HG03095 (cell line): Measurements from ENCODE around the gene DPF3.

Source experiments
- ATAC-seq: cut with Tn5 transposase; IDR thresholded peaks from one replicate; pipeline ENCODE4 v1.9.1; 2021; ENCODE audit warnings: moderate library complexity; ENCODE audit not compliant: unreplicated experiment

Gene DPF3

DNA sequence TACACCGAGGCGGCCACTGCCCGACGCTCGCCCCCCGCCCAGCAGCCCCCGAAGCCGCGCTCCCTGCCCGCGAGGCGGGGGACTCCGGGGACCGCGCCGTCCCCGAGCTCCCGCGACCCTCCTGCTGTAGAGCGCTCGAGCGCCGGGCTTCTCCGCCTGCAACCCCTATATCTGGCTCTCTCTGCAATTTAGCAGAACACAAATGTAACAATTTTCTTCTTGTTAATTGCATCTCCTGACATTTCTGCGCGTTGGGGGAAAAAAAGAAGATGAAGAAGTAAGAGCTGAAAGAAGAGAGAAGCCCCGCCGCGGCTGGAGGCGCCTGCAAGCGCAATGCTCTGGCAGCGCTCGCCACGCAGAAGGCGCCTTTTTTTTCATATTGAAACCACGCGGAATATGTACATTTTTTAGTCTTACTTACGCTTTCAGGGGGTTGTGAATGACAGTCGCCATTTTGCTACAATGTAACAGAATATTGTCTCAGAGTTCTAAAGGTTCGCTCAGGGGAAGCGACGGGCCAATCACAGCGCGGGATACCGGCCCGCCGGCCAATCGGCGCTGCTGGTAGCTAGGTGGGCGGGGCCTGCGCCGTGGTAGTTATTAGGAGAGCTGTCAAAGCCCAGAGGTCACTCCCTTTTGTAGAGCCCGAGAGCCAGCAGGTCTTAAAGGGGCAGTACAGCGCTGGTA is at the start of gene DPF3:
DPF3 (minus strand) TSS at position 466 of the 687 bp plus-strand sequence; CDS start at position 453, 13 bp downstream.
- ATAC-seq, result peak; percentile 97

DNA sequence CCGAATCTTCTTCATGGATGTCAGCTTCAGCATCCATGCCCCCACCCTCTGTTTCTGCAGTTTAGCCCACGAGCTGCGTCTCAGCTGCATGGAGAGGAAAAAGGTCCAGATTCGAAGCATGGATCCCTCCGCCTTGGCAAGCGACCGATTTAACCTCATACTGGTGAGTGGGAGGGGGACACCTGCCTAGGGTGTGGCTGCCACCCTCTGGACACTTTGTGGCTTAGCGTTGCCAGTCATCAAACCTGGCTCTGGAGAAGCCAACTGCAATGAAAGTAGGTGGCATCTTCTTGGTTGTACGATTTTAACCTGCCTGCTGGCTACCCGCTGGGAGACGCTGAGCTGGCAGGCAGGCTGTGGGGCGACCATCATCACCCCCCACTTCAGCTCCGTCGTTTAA is 49.0 kb upstream of the DPF3 start:
- ATAC-seq, result no peak

DNA sequence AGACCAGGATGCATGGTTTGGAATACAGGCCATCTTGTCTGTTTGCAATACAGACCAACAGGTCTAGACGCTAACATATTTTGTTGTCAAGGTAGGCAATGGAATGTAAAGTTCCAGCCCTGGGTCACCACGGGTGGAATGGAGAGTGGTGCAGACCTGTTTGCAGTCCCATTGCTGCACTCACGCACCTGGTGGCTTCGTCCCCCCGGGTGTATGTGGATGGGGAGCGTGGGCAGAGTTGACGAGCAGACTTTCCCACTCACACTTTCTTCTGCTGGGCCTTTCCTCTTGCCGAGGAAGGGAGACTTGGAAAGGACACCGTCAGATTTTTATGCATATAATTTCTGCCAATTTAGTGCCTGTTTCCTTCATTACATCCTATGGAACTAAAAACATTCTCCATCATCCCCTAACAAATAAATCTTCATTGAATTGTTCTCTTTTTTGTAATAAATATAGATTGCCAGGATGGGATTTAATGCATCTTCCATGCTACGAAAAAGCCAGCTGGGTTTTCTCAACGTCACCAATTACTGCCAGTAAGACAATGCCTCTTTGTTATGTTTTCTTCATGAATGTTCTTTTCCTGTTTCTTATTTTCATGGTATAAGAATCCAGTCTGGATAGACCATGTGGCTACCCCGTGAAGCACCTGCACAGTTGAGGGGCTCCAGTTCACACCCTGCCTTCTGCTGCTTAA is 47.5 kb upstream of the DPF3 start:
- ATAC-seq, result no peak

DNA sequence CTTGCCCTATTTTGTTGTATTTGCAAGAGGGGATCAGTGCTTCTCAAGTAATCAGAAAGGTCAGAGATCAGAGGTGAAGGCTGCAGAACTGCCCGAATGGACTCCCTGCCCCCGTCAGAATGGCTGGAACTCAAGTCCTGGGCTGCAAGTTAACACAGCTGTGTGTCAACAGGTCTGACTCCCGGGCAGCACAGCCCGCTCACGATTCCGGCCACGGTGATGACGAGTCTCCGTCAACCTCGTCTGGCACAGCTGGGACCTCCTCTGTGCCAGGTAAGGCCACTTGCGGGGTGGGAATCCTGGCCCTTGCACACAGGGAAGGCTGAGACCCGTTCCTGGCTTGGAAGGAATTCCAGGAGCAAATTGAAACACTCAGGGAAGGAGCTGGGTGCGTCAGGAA is 45.7 kb upstream of the DPF3 start:
- ATAC-seq, result no peak

DNA sequence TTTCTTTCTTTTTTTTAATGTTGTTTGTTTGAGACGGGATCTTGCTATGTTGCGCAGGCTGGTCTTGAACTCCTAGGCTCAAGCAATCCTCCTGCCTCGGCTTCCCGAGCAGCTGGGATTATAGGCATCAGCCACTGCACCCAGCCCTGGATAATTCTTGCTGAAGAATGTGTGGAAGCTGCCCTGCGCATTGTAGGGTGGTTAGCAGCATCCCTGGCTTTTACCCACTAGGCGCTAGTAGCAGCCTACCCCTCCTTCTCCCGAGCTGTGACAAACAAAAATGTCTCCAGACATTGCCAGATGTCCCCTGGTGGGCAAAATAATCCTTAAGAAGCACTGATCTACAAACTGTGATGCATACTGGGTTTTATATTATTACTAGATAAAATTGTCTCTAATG is 39.0 kb upstream of the DPF3 start:
- ATAC-seq, result no peak

DNA sequence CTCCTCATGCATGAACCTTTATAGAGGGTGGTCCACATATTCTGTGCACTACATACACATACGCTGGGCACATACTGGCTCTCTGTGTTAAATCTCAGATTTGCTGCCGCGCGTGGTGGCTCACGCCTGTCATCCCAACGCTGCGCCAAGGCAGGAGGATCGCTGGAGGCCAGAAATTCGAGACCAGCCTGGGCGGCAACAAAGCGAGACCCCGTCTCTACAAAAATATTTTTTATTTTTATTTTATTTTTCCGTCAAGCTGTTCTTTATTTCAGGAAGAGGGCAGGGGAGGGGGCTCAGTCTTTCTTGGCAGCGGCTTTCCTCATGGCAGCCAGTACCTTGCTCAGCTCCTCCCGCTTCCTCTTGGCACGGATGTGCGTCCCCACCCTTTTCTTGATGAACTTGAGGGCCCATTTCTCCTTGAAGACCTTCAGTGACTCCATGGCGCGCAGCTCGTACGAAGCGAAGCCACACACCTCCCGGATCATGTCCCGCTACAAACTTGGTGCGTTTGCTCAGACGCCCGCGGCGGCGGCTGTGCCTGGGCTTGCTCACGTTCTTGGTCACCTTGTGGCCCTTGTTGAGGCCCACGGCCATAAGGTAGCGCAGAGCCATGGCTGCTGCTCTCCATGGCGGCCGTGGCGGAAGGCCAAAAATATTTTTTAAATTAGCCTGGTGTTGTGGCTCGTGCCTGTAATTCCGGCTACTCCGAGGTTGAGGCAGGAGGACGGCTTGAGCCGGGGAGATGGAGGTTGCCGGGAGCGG is 35.6 kb upstream of the DPF3 start:
- no peak for ATAC-seq

GRCh38 chr14:72928872-72929271 is 35.0 kb upstream of the DPF3 start:
- no peak for ATAC-seq

GRCh38 chr14:72926292-72927028 is 32.6 kb upstream of the DPF3 start, which contains the start of gene DCAF4:
DCAF4 (plus strand) TSS chr14:72926464; CDS start chr14:72937979, 11,515 bp downstream.
- peak; percentile 96 for ATAC-seq

DNA sequence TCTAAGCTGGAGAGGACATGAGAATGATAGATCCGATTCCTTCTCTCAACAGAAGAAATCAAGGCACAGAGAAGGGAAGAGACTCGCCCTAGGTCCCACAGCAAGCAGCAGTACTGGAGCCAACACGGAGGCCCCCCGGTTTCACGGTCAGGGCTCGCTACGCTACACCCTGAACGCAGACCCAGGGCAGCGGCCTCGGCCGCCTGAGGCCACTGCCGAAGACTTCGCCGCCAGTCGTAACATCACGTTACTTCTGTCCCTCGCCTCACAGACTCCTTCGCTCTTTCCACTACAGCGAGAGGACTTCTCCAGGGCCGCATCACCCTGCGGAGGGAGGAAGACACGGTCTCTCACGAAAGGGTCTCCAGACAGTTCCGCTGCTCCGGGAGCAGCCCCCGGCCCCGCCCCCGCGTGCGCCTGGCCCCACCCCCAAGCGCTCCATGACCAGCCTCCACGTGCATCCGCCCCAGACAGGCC is 32.0 kb upstream of the DPF3 start:
- ATAC-seq, result peak; percentile 8

- ATAC-seq, result no peak
Measured at GRCh38 chr14:72925171-72925759, 31.4 kb upstream of the DPF3 start.

- no peak for ATAC-seq
Measured at GRCh38 chr14:72924337-72924736, 30.4 kb upstream of the DPF3 start.

- ATAC-seq, result no peak
Measured at GRCh38 chr14:72921396-72921795, 27.5 kb upstream of the DPF3 start.

GRCh38 chr14:72920008-72920407 is 26.1 kb upstream of the DPF3 start:
- ATAC-seq, result no peak

DNA sequence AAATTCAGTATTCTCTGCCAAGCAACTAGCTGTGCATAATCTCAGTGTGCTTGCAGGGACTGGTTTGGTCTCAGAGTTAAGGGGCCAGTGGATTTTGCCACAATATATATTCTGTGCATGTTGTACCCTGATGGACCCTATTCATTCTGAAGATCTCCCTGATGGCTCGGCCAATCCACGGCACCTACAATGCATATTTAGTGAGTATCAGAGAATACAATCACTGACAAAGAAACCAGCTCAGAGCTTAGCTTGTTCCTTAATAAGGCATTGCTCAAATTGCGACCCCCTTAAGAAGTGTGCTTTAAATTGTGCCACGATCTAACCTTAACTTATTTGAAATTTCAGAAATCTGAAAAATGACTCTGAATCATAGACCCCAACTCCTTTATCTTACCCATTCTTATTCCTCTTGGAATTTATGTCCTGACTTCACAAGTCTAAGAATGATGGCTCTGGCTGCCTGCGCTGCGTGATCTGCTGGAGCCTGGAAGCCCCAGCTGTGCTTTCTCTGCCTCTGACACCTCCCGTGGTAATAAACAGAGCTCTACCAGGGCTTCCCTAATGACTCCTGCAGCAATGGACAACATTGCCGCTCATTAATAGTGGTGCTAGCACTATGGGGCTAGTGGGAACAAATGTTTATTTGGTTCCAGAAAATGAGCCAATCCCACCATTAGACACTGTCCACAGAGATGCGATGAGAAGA is 23.3 kb upstream of the DPF3 start:
- ATAC-seq, result no peak

GRCh38 chr14:72916174-72916573 is 22.3 kb upstream of the DPF3 start:
- no peak for ATAC-seq

GRCh38 chr14:72913809-72914208 is 19.9 kb upstream of the DPF3 start:
- ATAC-seq, result no peak

- ATAC-seq, result no peak
Measured at GRCh38 chr14:72909163-72909562, 15.3 kb upstream of the DPF3 start.

- no peak for ATAC-seq
Measured at GRCh38 chr14:72907886-72908285, 14.0 kb upstream of the DPF3 start.

- no peak for ATAC-seq
Measured at GRCh38 chr14:72906879-72907278, 13.0 kb upstream of the DPF3 start.

- no peak for ATAC-seq
Measured at GRCh38 chr14:72906316-72906715, 12.4 kb upstream of the DPF3 start.
